Measurements from ENCODE around the gene STRAP.

DNA sequence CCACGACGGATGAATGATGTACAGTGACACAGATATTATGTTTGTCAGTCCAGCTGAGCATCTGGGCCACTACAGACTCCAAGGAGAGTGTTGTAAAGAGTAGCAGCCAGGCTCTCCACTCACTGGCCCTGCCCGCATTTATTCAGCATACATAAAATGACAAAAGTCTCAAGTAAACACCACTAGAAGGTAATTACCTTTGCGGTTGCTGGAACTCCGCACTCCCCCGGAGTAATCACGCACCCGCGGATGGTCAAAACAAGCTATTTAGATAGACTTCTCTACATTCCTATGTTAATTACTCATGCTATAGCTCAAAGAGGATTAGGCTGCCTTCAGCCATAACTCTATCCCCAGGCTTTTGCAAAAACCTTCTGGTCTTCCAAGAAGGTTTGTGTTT, 18.8 kb upstream of the STRAP start:
- TF ChIP-seq, protein P1, sequence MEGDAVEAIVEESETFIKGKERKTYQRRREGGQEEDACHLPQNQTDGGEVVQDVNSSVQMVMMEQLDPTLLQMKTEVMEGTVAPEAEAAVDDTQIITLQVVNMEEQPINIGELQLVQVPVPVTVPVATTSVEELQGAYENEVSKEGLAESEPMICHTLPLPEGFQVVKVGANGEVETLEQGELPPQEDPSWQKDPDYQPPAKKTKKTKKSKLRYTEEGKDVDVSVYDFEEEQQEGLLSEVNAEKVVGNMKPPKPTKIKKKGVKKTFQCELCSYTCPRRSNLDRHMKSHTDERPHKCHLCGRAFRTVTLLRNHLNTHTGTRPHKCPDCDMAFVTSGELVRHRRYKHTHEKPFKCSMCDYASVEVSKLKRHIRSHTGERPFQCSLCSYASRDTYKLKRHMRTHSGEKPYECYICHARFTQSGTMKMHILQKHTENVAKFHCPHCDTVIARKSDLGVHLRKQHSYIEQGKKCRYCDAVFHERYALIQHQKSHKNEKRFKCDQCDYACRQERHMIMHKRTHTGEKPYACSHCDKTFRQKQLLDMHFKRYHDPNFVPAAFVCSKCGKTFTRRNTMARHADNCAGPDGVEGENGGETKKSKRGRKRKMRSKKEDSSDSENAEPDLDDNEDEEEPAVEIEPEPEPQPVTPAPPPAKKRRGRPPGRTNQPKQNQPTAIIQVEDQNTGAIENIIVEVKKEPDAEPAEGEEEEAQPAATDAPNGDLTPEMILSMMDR (conservative IDR thresholded peaks at IDR 0.05; ENCODE audit: low read depth in 2 of 2), result no peak
- TF ChIP-seq, protein P2, sequence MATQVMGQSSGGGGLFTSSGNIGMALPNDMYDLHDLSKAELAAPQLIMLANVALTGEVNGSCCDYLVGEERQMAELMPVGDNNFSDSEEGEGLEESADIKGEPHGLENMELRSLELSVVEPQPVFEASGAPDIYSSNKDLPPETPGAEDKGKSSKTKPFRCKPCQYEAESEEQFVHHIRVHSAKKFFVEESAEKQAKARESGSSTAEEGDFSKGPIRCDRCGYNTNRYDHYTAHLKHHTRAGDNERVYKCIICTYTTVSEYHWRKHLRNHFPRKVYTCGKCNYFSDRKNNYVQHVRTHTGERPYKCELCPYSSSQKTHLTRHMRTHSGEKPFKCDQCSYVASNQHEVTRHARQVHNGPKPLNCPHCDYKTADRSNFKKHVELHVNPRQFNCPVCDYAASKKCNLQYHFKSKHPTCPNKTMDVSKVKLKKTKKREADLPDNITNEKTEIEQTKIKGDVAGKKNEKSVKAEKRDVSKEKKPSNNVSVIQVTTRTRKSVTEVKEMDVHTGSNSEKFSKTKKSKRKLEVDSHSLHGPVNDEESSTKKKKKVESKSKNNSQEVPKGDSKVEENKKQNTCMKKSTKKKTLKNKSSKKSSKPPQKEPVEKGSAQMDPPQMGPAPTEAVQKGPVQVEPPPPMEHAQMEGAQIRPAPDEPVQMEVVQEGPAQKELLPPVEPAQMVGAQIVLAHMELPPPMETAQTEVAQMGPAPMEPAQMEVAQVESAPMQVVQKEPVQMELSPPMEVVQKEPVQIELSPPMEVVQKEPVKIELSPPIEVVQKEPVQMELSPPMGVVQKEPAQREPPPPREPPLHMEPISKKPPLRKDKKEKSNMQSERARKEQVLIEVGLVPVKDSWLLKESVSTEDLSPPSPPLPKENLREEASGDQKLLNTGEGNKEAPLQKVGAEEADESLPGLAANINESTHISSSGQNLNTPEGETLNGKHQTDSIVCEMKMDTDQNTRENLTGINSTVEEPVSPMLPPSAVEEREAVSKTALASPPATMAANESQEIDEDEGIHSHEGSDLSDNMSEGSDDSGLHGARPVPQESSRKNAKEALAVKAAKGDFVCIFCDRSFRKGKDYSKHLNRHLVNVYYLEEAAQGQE (IDR thresholded peaks at IDR 0.05; ENCODE audit: unreplicated experiment), result no peak
- TF ChIP-seq EZH2 (IDR thresholded peaks at IDR 0.05; ENCODE audit: low read depth, unreplicated experiment) (no peak), POLR2AphosphoS5 (IDR thresholded peaks at IDR 0.05; ENCODE audit: low read depth) (no peak), EZH2phosphoT487 (IDR thresholded peaks at IDR 0.05; ENCODE audit: unreplicated experiment) (no peak), JUNB (IDR thresholded peaks at IDR 0.05; ENCODE audit: unreplicated experiment) (no peak), ZNF331 (CRISPR knock-in tag; IDR thresholded peaks at IDR 0.05; ENCODE audit: low read depth) (no peak)
- TF ChIP-seq, protein P3, sequence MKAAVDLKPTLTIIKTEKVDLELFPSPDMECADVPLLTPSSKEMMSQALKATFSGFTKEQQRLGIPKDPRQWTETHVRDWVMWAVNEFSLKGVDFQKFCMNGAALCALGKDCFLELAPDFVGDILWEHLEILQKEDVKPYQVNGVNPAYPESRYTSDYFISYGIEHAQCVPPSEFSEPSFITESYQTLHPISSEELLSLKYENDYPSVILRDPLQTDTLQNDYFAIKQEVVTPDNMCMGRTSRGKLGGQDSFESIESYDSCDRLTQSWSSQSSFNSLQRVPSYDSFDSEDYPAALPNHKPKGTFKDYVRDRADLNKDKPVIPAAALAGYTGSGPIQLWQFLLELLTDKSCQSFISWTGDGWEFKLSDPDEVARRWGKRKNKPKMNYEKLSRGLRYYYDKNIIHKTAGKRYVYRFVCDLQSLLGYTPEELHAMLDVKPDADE (IDR thresholded peaks at IDR 0.05), result no peak
